ENCODE results near the gene PHEX.
"Not testable (repeated sequence)": the region's sequence is repeated elsewhere in the genome, so short reads cannot be mapped to it uniquely, and the experiment has no call there.

Gene PHEX

GRCh38 chrX:22272613-22273012, 240.5 kb downstream of the PHEX start, which contains the start of gene CBLL2:
TSS of gene CBLL2 (plus strand) at chrX:22272913. CDS start at chrX:22272992, 79 bp downstream.
- H3K4me1 ChIP-seq: no peaks in the 10 kb centered on the region
- no peak for TF ChIP-seq CTCF (IDR thresholded peaks at IDR 0.05)
- no peak within 1 kb of the TSS for H3K4me3 ChIP-seq
- no peaks in the 10 kb centered on the region for H3K9me3 ChIP-seq
- DNase-seq: no peak
- H3K36me3 ChIP-seq: no peaks in the 10 kb centered on the region
- no peaks in the 10 kb centered on the region for H3K27me3 ChIP-seq
- H3K27ac ChIP-seq: no peak within 1 kb of the TSS
- intact Hi-C loops (cut with DNase I; ENCODE audit: low total_unique reads): no loop called here

GRCh38 chrX:22273714-22274317, 241.7 kb downstream of the PHEX start:
- Histone ChIP-seq H3K4me3 (no peak overlapping the region), H3K9me3 (no peaks in the 10 kb centered on the region), H3K4me1 (no peaks in the 10 kb centered on the region), H3K36me3 (no peaks in the 10 kb centered on the region), H3K27ac (no peak overlapping the region), H3K27me3 (no peaks in the 10 kb centered on the region)
- intact Hi-C loops (cut with DNase I; ENCODE audit: low total_unique reads): no loop called here
- no peak for TF ChIP-seq CTCF (IDR thresholded peaks at IDR 0.05)
- no peak for DNase-seq

- Histone ChIP-seq H3K27ac (no peak overlapping the region), H3K4me1 (no peaks in the 10 kb centered on the region), H3K4me3 (no peak overlapping the region), H3K9me3 (no peaks in the 10 kb centered on the region), H3K27me3 (no peaks in the 10 kb centered on the region), H3K36me3 (no peaks in the 10 kb centered on the region)
- DNase-seq: no peak
- intact Hi-C loops (cut with DNase I; ENCODE audit: low total_unique reads): no loop called here
- no peak for TF ChIP-seq CTCF (IDR thresholded peaks at IDR 0.05)
Measured at GRCh38 chrX:22276781-22277180, 244.7 kb downstream of the PHEX start.

- H3K27ac ChIP-seq: no peak overlapping the region
- TF ChIP-seq CTCF (IDR thresholded peaks at IDR 0.05): no peak
- no peaks in the 10 kb centered on the region for H3K27me3 ChIP-seq
- H3K9me3 ChIP-seq: peaks cover 0 to 5% (median 3%) of the 10 kb centered on the region in 3 donors
- no peak for DNase-seq
- intact Hi-C loops (cut with DNase I; ENCODE audit: low total_unique reads): no loop called here
- H3K4me1 ChIP-seq: no peaks in the 10 kb centered on the region
- no peak overlapping the region for H3K4me3 ChIP-seq
- H3K36me3 ChIP-seq: no peaks in the 10 kb centered on the region
Measured at GRCh38 chrX:22278375-22278774, 246.2 kb downstream of the PHEX start.

GRCh38 chrX:22289209-22289608, 257.1 kb downstream of the PHEX start:
- H3K27ac ChIP-seq: not testable (repeated sequence)

GRCh38 chrX:22296871-22297270, 264.7 kb downstream of the PHEX start:
- Histone ChIP-seq H3K36me3 (no peaks in the 10 kb centered on the region), H3K27me3 (no peaks in the 10 kb centered on the region), H3K4me1 (peaks cover 0 to 12% (median 4%) of the 10 kb centered on the region in 4 donors), H3K27ac (no peak overlapping the region), H3K9me3 (no peaks in the 10 kb centered on the region), H3K4me3 (no peak overlapping the region)
- TF ChIP-seq CTCF (IDR thresholded peaks at IDR 0.05): no peak
- no peak for DNase-seq
- intact Hi-C loops (cut with DNase I; ENCODE audit: low total_unique reads): no loop called here

More at GRCh38 chrX:22289209-22289608, 257.1 kb downstream of the PHEX start:
- H3K36me3 ChIP-seq; H3K4me1 ChIP-seq; H3K27me3 ChIP-seq; H3K9me3 ChIP-seq; intact Hi-C loops (cut with DNase I; ENCODE audit: low total_unique reads); H3K4me3 ChIP-seq; DNase-seq: not testable (repeated sequence)
